ENCODE measurements around the gene TSSK6.

TSSK6 gene

DNA sequence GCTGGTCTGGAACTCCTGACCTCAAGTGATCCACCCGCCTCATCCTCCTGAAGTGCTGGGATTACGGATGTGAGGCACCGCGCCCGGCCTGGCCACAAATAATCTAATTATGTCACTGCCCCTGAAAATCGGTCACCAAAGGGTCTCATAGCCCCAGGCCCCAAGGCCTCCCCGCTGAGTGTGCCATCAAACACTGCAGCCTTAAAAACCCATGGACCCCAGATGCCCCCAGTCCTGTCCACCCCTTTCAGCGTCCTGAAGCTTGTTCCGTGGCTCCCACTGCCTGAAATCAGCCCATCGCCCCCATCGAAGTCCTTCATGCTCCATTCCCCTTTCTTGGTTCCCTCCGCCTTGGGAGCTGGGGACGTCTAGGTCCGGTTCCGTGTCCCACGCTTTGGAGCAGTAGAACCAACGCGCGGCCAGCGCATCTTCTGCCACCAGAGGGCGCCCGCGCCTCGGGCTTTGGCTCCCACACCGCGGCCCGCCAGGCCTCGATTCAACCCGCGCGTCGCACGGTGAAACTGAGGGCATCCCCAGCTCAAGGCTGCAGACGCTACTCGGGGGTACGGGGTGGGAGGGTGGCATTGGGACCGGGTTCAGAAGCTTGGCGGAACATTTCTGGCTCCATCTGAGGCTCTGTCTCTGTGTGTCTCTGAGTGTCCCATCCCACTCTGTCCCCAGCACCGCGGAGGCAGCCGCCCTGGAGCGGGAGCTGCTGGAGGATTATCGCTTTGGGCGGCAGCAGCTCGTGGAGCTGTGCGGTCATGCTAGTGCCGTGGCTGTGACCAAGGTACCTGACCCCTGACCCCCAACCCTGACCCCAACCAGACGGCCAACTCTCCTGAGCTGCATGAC, 16.8 kb upstream of the TSSK6 start:
- DNase-seq (ENCODE audit: insufficient read length, low spot score), result peak; percentile 95
- FAIRE-seq, result peak; percentile 58

DNA sequence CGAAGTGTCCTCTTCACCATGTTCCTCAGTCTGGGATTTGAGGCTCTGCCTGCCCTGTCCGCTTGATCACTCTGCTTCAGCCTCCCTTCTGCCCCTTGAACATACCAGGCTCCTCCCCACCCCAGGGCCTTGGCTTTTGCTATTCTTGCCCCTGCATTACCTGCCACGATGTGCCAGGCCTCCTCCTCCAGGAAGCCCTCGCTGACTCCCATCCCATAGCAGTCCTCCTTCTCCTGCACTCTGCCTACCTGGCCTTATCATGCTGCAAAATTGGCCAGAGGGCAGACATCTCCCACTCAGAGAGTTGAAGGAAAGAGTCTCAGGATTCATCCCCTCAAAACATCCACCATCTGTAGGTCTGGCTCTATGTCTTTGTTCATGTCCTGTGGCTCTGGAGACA, 15.5 kb upstream of the TSSK6 start:
- no peak for FAIRE-seq
- no peak for DNase-seq (ENCODE audit: insufficient read length, low spot score)

DNA sequence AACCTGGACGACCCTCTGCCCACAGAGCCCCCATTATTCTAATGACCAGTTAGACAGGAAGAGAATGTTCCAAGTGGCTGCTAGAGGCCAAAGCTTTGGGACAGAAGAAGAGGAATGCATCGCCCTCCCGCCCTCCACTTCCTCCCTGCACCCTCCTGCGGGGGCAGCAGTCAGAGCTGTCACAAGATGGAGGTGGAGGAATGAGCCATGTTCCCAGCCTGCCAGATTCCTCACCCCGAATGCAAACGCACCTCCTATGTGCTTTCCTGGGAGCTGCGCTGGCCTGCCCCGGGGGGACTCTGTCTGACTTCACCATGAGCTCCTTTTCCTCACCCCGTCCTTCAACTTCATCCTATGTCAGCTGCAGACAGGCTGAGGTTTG, 15.1 kb upstream of the TSSK6 start:
- no peak for DNase-seq (ENCODE audit: insufficient read length, low spot score)
- no peak for FAIRE-seq

DNA sequence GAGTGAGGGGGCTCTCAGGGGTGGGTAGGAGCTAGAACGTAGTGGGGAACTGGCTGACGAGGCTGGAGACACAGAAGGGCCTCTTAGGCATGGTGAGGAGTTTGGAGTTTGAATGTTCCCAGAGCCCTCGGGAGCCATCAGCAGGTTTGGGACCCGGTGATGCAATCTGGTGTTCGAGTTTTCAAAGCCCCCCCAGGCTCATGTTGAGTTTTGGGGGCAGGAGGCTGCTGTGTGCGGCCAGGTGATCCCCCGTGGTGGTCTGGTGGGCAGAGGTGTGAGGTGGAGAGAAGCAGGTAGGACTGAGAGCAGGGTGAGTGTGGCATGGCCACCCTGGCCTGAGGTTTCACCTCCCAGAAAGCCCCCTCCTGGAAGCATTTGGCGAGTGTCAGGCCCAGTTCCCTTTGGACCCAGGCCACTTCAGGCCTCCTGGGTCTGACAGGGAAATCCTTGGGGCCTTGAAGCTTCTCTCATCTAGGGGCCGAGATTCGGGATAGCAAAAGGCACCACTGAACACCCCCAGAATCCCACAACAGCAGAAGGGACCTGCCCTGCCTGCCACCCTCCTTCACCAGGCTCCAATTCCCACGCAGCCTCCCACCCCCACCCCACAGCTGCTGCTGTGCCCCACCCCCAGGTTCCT, 14.6 kb upstream of the TSSK6 start:
- FAIRE-seq (no peak), DNase-seq (ENCODE audit: insufficient read length, low spot score) (no peak)

DNA sequence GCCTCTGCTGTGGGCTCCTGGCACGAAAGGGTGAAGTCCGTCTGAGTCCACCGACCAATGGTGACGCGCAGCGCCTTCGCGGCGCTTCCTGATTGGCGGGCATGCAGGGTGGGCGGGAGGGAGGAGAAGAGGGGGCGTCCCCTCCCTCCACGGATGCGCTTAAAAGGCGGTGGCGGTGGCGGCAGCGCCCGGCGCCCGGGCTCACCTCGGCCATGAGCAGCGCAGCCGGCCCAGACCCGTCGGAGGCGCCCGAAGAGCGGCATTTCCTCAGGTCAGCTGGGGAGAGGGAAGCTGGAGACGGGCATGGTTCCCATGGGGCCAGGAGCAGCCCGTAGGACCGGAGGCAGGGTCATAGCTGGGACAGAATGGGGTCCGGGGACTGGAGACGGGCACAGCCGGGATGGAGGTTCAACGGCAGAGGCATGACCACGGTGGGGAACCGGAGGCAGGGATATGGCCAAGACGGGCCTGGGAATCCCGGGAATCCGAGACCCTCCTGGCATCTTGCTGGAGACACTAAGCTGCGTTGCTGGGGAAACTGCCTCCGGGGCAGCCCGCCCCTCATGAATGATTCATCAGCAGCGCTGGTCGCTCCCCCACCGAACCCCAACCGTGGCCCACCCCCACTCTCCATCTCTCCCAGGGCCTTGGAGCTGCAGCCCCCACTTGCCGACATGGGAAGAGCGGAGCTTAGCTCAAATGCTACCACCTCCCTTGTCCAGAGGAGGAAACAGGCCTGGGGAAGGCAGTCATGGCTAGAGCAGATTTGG, 13.6 kb upstream of the TSSK6 start, which contains the start of gene YJEFN3:
Gene YJEFN3, plus strand, starts transcription at position 191 of the 770 bp plus-strand sequence. Its CDS starts 22 bp downstream, at position 213.
- FAIRE-seq (no peak), DNase-seq (ENCODE audit: insufficient read length, low spot score) (no peak)

DNA sequence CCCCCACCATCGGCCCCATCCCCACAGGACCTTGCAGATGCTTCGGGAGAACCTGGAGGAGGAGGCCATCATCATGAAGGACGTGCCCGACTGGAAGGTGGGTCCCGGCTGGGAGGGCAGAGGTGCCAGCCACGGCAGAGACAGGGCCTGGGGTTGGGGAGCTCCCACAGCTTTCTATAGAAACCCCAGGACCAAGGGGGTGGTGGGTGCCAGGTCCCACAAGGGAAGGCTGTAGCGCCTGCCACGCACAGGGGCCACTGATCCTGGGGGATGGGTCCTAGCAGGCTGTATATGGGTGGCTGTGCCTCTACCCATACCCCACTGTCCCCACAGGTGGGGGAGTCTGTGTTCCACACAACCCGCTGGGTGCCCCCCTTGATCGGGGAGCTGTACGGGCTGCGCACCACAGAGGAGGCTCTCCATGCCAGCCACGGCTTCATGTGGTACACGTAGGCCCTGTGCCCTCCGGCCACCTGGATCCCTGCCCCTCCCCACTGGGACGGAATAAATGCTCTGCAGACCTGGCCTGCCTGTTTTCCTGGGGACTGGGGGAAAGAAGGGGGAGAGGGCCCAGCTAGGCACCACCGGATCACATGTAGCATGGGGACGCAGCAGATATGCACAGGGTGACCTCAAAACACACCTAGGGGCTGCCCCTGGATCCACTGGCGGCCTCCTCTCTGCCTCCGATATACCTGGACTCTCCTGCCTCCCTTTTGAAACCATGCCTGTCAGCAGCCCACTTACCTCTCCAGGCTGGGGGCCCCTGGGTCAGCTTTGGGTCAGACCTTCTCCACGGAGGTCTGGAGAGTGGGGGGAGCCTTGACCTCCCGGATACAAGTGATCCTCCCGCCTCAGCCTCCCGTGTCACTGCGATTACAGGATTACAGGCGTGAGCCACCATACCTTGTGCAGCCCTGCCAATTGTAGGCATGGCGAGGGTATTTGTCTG, 12.6 kb upstream of the TSSK6 start:
- FAIRE-seq (no peak), DNase-seq (ENCODE audit: insufficient read length, low spot score) (no peak)

DNA sequence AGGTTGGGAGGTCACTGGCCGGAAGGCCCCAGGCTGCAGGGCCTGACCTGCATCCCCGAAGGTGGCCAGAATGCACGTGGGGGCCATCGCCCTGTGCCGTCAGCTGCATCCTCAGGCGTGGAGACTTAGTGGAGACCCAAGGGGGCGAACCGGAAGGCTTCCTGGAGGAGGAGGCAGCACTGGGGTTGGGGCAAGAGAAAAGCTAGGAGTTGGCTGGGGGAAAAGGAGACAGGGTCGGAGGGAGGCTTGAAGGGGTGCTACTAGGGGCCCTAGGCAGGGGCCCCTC, 12.0 kb upstream of the TSSK6 start:
- DNase-seq (ENCODE audit: insufficient read length, low spot score) (no peak), FAIRE-seq (no peak)

DNA sequence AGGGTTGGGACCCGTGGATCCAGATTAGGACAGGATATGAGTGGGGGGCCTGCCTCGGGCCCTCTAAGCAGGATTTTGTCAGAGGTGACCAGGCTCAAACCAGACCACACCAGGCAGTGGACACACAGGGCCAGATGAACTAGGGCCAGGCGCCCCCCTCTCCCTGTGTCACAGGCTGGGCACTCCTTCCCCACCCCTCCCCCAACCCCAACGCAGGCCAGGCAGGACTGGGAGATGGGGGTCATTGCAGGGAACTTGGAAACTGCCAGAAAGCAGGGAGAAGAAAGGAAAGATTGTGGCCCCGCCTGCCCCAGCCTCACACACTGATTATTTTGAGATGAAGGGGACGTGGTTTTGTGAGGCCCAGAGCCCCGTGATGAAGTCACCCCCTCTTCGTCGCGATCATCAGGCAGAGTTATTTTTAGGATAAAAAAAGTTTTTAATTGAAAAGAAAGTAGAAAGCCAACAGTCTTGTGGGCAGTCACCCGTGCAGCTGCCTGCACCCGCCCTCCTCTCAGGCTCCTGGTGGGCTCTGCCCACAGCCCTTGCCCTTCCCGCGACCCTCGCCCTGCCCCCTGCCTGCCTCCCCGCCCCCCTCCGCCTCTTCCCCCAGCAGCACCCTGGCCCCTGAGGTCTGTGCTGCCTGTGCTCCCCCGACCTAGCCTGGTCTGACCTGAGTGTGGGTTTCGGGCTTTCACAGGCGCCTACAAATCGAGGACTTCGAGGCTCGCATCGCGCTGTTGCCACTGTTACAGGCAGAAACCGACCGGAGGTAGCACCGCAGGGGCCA, 11.4 kb upstream of the TSSK6 start:
- no peak for DNase-seq (ENCODE audit: insufficient read length, low spot score)
- no peak for FAIRE-seq

DNA sequence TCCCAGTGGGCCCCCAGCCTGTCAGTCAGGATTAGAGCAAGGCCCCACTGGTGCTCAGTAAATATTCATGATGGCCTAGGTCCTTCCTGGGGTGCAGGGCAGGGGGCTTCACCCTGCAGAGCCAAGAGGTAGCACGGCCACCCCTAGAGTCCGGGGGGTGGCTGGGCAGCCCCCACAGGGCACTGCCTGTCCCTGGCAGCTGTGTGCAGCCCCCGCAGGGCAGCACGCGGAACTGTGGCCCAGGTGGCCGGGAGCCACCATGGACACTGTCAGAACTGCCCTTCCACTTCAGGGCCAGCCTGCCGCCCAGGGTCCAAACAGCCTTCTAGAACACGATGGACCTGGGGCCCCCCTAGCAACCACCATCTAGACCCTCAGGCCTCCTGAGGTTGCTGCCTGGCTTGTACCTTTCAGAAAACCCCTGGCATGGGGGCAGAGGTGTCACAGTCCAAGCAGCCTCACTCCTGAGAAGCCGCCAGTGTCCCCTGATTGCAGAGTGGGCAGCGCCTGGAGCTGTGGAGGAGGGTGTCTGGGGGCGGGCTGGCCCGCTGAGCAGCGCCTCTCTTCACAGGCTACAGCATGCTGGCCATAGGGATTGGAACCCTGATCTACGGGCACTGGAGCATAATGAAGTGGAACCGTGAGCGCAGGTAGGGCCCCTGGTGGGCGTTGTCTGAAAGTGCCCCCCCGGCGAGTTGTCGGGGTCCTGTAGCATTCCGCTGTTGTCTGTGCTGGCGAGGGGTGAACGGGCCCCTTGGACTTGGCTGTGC, 10.4 kb upstream of the TSSK6 start:
- no peak for FAIRE-seq
- no peak for DNase-seq (ENCODE audit: insufficient read length, low spot score)

DNA sequence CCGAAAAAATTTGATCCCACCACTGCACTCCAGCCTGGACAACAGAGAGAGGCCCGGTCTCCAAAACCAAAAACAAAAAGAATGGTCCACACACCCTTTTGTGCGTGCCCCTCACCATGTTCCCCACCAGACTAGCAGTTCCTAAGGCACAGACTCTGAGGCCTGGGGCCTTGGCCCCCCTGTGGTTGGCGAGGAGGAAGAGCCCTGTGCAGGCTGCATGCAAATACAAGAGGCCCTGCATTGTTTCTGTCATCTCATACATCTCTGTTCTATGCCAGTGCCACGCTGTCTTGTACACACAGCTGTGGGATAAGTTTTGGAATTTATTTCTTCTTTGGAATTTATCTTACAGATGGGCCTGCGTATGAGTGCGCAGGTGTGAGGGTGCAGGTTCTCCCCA, 8.7 kb upstream of the TSSK6 start:
- FAIRE-seq (no peak), DNase-seq (ENCODE audit: insufficient read length, low spot score) (no peak)

DNA sequence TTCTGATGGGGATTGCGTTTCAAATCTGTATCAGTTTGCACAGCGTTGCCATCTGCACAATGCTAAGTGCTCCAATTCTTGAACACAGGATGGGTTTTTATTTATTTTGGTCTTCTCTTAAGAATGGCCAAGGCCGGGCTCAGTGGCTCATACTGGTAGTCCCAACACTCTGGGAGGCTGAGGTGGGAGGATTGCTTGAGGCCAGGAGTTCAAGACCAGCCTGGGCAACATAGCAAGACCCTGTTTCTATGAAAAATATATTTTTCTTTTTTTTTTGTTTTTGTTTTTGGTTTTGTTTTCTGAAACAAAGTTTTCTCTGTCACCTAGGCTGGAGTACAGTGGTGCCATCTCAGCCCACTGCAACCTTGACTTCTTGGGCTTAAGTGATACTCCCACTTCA, 7.8 kb upstream of the TSSK6 start:
- DNase-seq (ENCODE audit: insufficient read length, low spot score), result no peak
- no peak for FAIRE-seq

DNA sequence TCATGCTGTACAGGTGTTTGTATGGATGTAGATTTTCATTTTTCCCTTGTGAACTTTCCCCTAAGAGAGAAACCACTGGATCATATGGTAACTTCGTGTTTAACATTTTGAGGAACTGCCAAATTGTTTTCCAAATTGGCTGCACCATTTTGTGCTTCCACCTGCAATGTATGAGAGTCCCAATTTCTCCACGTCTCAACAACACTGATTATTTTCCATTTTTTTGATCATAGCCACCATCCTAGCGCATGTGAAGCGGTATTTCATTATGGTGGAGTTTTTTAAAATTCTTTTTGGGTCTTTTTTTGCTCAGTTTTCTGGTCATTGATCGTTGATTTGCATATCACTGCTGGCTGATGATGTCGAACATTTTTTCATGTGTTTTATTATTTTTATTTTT, 5.6 kb upstream of the TSSK6 start:
- DNase-seq (ENCODE audit: insufficient read length, low spot score) (no peak), FAIRE-seq (no peak)

DNA sequence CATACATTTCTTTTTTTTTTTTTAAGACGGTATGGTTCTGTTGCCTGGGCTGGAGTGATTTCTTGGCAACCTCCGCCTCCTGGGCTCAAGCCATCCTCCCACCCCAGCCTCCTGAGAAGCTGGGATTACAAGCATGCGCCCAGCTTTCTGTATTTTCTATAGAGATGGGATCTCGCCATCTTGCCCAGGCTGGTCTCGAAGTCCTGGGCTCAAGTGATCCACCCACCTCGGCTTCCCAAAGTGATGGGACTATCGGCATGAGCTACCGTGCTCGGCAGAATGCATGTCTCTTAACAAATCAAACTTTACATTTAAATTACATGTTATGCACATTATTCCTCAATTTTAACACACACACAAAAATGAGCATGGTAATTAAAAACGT, 1.9 kb upstream of the TSSK6 start:
- FAIRE-seq (no peak), DNase-seq (ENCODE audit: insufficient read length, low spot score) (no peak)

DNA sequence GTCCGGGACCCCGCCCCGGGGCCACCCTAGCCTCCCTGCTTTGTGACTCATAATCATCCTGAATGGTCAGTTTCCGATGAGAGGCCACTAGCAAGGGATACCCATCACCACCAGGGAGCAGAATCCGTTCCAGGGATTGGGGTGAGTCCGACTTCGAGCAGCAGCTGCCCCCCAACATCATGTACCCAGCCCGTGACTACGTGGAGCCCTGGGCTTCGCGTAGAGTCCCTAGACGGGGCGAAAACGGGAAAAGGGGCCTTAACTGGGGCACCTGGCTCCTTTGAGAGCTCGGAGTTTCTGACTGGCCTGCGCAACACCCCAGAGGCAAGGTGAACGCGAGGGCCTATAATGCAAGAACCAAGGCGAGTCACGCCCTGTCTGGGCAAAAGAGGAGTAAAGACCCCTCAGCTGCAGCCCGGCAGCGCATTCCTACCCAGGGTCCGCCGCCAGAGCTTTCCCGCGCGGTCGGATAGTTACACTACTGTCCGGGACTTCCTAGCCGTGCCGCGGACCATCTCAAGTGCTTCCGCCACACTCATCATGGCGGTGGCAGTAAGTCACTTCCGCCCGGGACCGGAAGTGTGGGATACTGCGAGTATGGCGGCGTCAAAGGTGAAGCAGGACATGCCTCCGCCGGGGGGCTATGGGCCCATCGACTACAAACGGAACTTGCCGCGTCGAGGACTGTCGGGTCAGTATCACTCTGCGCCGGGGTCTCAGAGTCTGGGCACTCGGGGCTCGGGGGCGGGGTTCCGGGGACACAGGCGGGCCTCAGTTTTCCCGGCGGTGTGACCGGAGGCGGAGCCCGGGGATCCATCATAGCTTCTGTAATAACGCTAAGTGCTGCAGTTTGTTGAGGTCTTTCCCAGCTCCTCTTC, 533 bp upstream of the TSSK6 start, which contains the start of gene NDUFA13:
Gene NDUFA13, plus strand, starts transcription at position 584 of the 878 bp plus-strand sequence. Its CDS starts 14 bp downstream, at position 598.
- FAIRE-seq (peak; percentile 90), DNase-seq (ENCODE audit: insufficient read length, low spot score) (peak; percentile 96)

DNA sequence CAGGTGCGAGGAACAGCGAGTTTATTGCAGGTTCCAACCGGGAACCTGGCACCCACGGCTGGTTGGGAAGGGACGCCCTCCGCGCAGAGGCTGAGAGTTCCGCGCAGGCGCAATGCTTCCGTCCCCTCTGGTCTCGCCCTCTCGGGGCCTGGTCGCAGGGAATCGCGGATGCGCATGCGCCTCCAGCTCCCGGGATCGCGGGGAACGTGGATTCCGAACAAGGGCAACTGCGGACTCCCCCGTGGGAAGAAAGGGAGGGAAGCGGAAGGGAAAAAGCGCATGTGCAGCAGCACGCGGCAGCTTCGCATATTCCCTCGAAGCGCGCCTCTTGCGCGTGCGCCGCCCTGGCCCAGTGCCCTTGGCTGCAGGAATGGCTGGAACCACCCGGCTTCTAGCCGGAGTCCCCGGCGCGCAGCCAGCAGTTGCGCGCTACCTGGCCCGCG, 1.1 kb downstream of the TSSK6 start:
- DNase-seq (ENCODE audit: insufficient read length, low spot score), result no peak
- no peak for FAIRE-seq

DNA sequence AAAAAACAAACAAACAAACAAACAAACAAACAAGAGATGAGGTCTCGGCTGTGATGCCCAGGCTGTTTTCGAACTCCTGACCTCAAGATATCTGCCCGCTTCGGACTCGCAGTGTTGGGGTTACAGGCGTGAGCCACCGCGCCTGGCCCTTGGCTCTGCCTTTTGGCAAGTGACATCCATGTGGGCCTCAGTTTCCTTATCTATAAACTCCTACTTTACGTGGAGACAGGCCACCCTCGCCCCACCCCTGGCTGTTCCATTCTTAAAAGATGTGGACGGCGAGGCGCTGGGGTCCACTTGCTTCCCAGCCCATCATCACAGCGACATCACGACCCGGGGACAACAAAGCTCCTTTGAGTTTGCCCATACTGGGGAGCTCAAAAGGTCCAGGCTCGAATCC, 1.7 kb downstream of the TSSK6 start:
- DNase-seq (ENCODE audit: insufficient read length, low spot score), result no peak

DNA sequence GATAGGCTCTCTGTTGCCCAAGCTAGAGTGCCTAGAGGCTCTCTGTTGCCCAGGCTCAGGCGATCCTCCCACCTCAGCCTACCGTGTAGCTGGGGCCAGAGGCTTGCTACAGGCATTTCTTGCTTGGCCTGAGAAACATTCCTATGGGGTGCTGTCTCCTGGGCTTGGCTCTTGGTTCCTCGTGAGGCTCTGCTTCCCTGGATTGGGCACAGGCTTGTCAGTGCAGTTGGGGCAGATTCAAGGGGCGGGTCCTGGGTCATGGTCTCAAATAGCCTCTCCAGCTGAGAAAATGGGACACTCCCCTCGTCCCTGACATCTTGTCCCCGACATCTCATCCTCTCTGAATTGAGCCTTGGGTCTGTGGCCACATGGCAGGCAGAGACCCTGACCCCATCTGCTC, 4.9 kb downstream of the TSSK6 start:
- no peak for FAIRE-seq
- DNase-seq (ENCODE audit: insufficient read length, low spot score), result no peak

More for the DNA sequence above, 1.7 kb downstream of the TSSK6 start:
- FAIRE-seq, result no peak

DNA sequence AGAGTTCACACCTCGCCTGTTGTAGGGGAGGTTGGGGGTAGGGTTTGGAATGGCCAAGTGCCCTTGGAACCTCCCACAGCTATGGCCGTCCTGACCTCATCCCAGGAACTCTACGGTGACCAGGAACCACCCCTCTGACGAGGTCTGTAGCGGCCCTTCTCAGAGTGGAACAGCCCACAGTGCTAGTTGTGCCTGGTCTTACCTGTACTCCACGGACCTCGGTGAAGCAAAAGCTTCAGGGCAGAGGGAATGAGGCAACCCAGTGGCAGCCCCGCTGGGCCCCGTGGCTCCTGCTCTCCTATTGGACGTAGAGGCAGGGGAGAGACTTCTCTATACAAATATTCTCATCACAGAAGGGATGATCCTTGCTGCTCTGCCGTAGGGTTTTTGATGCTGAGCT, 7.1 kb downstream of the TSSK6 start:
- FAIRE-seq, result no peak

More for the DNA sequence above, 7.1 kb downstream of the TSSK6 start:
- DNase-seq (ENCODE audit: insufficient read length, low spot score), result no peak
